B cell (primary cell): ENCODE data around the gene ADM5. TPM values are rescaled to one million over a fixed set of nuclear protein-coding genes. Genes with fewer than 3 reads are reported as not detected.

Experiments used
- ATAC-seq: fragments of 200-7000 bp; cut with Tn5 transposase; one replicate; pipeline ENCODE4 v1.10.0; 2021; ENCODE audit warnings: low read depth, mild to moderate bottlenecking, moderate number of reproducible peaks, moderate library complexity
- CTCF ChIA-PET: fragments of 350-600 bp; sonication (Branson Sonifier 250); formaldehyde crosslinking; loops from one replicate; lab custom pipeline; 2021; ENCODE audit warnings: antibody characterized with exemption, inconsistent platforms; lab: Charles Lee
- POLR2A ChIA-PET: fragments of 350-600 bp; sonication (Branson Sonifier 250); formaldehyde crosslinking; loops from one replicate; lab custom pipeline; 2021; ENCODE audit warnings: antibody characterized with exemption; lab: Charles Lee
- DNase-seq: peaks from one replicate; pipeline ENCODE4 v3.0.0; 2013
- H2AFZ ChIP-seq: 2 replicates; pipeline ENCODE4 v1.6.1; 2012; ENCODE audit warnings: mild to moderate bottlenecking, low read depth, low read length; ENCODE audit not compliant: insufficient read depth, poor library complexity, severe bottlenecking
- H3K27ac ChIP-seq, 2 donors: 1 replicate in 1 of 2; 2 replicates in 1 of 2; pipeline ENCODE4 v1.5.1; 2012 to 2013; ENCODE audit warnings: low read length in 2 of 2, mild to moderate bottlenecking in 2 of 2, moderate library complexity in 1 of 2
- H3K27me3 ChIP-seq, 4 experiments: fragments of 200-600 bp in 1 of 4; sonication (generic) in 1 of 4; replicated peaks in 1 of 4; 1 replicate in 2 of 4; 2 replicates in 2 of 4; pipeline versions ENCODE4 v1.6.1 to v1.7.0; 2013 to 2016; ENCODE audit warnings: low read length in 3 of 4, mild to moderate bottlenecking in 2 of 4, mixed read lengths in 1 of 4, moderate library complexity in 1 of 4; ENCODE audit not compliant: insufficient read depth in 4 of 4, control insufficient read depth in 3 of 4; ENCODE audit errors: control extremely low read depth in 1 of 4
- H3K36me3 ChIP-seq, 2 experiments: replicated peaks in 1 of 2; 1 replicate in 1 of 2; 2 replicates in 1 of 2; pipeline versions ENCODE4 v1.6.1 to v1.7.1; 2013; ENCODE audit warnings: low read length in 1 of 2; ENCODE audit not compliant: insufficient read depth in 2 of 2, control insufficient read depth in 1 of 2; ENCODE audit errors: control extremely low read depth in 1 of 2, extremely low read depth in 1 of 2
- H3K4me1 ChIP-seq, 2 donors: fragments of 200-600 bp in 1 of 2; sonication (generic) in 1 of 2; 1 replicate in 1 of 2; 2 replicates in 1 of 2; pipeline versions ENCODE4 v1.5.1 to v1.6.1; 2013 to 2017; ENCODE audit warnings: low read length in 2 of 2; ENCODE audit not compliant: control insufficient read depth in 2 of 2, insufficient read depth in 2 of 2
- H3K4me2 ChIP-seq: replicated peaks from 2 replicates; pipeline ENCODE3; 2012; ENCODE audit warnings: mild to moderate bottlenecking, low read depth, low read length; ENCODE audit not compliant: poor library complexity, severe bottlenecking
- H3K4me3 ChIP-seq, 5 experiments: fragments of 200-600 bp in 1 of 5; sonication (generic) in 1 of 5; 1 replicate in 3 of 5; 2 replicates in 2 of 5; pipeline versions ENCODE4 v1.5.1 to v1.7.0; 2011 to 2016; ENCODE audit warnings: low read length in 4 of 5, mild to moderate bottlenecking in 4 of 5, low read depth in 2 of 5, control low read depth in 1 of 5, moderate library complexity in 1 of 5; ENCODE audit not compliant: insufficient read depth in 1 of 5; ENCODE audit errors: control extremely low read depth in 1 of 5, extremely low read depth in 1 of 5
- H3K79me2 ChIP-seq: fragments of 200-600 bp; sonication (generic); one replicate; pipeline ENCODE4 v1.6.0; 2016; ENCODE audit warnings: low read length; ENCODE audit not compliant: control insufficient read depth, insufficient read depth
- H3K9ac ChIP-seq: fragments of 200-600 bp; sonication (generic); 2 replicates; pipeline ENCODE4 v1.6.1; 2017; ENCODE audit warnings: mild to moderate bottlenecking, low read length, moderate library complexity
- H3K9me3 ChIP-seq, 3 donors: one replicate each; pipeline versions ENCODE4 v1.6.1 to v1.7.1; 2013; ENCODE audit warnings: low read length in 2 of 3; ENCODE audit not compliant: control insufficient read depth in 2 of 3, insufficient read depth in 1 of 3; ENCODE audit errors: control extremely low read depth in 1 of 3
- H4K20me1 ChIP-seq: 2 replicates; pipeline ENCODE4 v1.6.0; 2012; ENCODE audit warnings: mild to moderate bottlenecking, low read length; ENCODE audit not compliant: insufficient read depth, control insufficient read depth, poor library complexity, severe bottlenecking
- H3K27ac Mint-ChIP-seq: one replicate; pipeline ENCODE4 v1.8.0; 2021; ENCODE audit warnings: mixed read lengths
- H3K27me3 Mint-ChIP-seq: one replicate; pipeline ENCODE4 v1.8.0; 2021; ENCODE audit warnings: mixed read lengths
- H3K4me1 Mint-ChIP-seq: one replicate; pipeline ENCODE4 v1.8.0; 2021; ENCODE audit warnings: mixed read lengths
- H3K4me3 Mint-ChIP-seq: one replicate; pipeline ENCODE4 v1.8.0; 2021; ENCODE audit warnings: mixed read lengths
- H3K9me3 Mint-ChIP-seq: one replicate; pipeline ENCODE4 v1.8.0; 2022; ENCODE audit warnings: mixed read lengths; ENCODE audit not compliant: insufficient read depth
- EZH2 ChIP-seq: IDR thresholded peaks from 2 replicates; pipeline ENCODE4 v1.6.1; 2012; ENCODE audit warnings: borderline replicate concordance, low read depth, mild to moderate bottlenecking, moderate library complexity, low read length; ENCODE audit not compliant: insufficient read depth, poor library complexity, severe bottlenecking
- WGBS: methylation state at CpG from one replicate; pipeline ENCODE4 v1.1.5; 2013; ENCODE audit warnings: missing lambda C conversion rate; ENCODE audit not compliant: insufficient coverage; 5-methylcytosine and 5-hydroxymethylcytosine counted together
- intact Hi-C: fragments of 100-400 bp; cut with micrococcal nuclease; formaldehyde crosslinking; loops from one replicate; pipeline ENCODE4 v1.10.0; 2022
- polyA plus RNA-seq: library from polyadenylated mRNA; depleted of rRNA; stranded (reverse); fragments of >200 nt; gene quantifications from 2 replicates; pipeline ENCODE4 v1.2.3, GENCODE V29; 2012
- total RNA-seq, 2 donors: library from RNA; stranded (reverse); fragments of 120-200 nt in 1 of 2; gene quantifications; 1 replicate in 1 of 2; 2 replicates in 1 of 2; pipeline versions ENCODE4 v1.2.3 to v1.2.4, GENCODE V29; 2013 to 2022
- TF ChIP-seq, protein P1 (sequence below): fragments of 200-600 bp; IDR thresholded peaks from one replicate; pipeline ENCODE4 v1.8.0; 2022; ENCODE audit warnings: antibody characterized with exemption, mild to moderate bottlenecking

Gene ADM5
- total and polyA plus RNA-seq, 2 donors (not counting 1 experiment from before 2014, with no cell fraction given) = 5.6 to 8.4 TPM

DNA sequence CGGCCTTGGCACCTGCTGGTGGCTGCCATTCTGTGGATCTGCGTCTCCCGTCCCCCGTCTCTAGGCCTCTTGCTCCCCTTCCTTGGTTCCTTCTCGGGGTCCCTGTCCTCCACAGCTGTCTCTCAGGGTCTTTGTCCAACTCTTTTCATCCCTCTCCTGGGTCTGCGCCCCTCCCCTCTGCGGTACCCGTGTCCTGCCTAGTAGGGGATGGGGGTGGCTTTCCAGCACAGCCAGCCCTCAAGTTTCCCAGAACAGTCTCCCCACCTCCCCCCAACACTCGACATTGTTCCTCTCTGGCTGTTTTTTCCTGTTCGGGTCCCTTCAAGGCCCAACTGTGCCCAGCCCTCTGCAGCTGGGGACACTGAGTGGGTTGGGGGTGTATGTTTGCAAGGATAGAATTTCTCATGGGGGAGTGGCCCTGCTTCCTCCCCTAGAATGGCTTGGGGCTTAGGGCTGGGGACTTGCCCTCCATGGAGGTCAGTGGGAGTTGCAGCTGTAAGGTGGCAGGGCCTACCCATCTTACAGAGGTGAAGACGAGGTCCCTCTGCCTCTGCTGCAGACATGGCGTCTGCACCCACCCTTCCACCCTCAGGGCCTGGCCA is 762 bp upstream of the ADM5 start:
- Histone ChIP-seq H3K79me2 (peaks cover 7% of the 10 kb centered on the region), H2AFZ (no peak overlapping the region), H3K4me3 (no peak overlapping the region), H3K27ac (no peak overlapping the region), H3K4me1 (peaks cover 25% of the 10 kb centered on the region in 2 donors), H3K4me2 (no peak overlapping the region), H3K9ac (no peak overlapping the region), H3K36me3 (peaks cover 0 to 40% of the 10 kb centered on the region in 2 experiments), H3K27me3 (peaks cover 0 to 33% (median 14%) of the 10 kb centered on the region in 4 experiments), H3K9me3 (peaks cover 0 to 8% (median 0%) of the 10 kb centered on the region in 3 donors), H4K20me1 (peaks cover 49% of the 10 kb centered on the region)
- DNase-seq (no peak), ATAC-seq (no peak)
- no peak overlapping the region for H3K4me3 Mint-ChIP-seq
- ChIA-PET POLR2A (no interaction called here), CTCF (interaction anchor here (0.6 kb wide), 2 partner anchors 13 to 38 kb away, joined by 3 to 6 read pairs; no protein-coding TSS in a partner anchor)
- H3K4me1 Mint-ChIP-seq = peaks cover 22% of the 10 kb centered on the region
- H3K9me3 Mint-ChIP-seq = no peaks in the 10 kb centered on the region
- TF ChIP-seq EZH2 = no peak
- TF ChIP-seq, protein P1, sequence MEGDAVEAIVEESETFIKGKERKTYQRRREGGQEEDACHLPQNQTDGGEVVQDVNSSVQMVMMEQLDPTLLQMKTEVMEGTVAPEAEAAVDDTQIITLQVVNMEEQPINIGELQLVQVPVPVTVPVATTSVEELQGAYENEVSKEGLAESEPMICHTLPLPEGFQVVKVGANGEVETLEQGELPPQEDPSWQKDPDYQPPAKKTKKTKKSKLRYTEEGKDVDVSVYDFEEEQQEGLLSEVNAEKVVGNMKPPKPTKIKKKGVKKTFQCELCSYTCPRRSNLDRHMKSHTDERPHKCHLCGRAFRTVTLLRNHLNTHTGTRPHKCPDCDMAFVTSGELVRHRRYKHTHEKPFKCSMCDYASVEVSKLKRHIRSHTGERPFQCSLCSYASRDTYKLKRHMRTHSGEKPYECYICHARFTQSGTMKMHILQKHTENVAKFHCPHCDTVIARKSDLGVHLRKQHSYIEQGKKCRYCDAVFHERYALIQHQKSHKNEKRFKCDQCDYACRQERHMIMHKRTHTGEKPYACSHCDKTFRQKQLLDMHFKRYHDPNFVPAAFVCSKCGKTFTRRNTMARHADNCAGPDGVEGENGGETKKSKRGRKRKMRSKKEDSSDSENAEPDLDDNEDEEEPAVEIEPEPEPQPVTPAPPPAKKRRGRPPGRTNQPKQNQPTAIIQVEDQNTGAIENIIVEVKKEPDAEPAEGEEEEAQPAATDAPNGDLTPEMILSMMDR = no peak
- peaks cover 28% of the 10 kb centered on the region for H3K27me3 Mint-ChIP-seq
- intact Hi-C loops = no loop called here
- 92% methylated on average over 5 of the region's 12 CpGs for WGBS
- no peak overlapping the region for H3K27ac Mint-ChIP-seq

DNA sequence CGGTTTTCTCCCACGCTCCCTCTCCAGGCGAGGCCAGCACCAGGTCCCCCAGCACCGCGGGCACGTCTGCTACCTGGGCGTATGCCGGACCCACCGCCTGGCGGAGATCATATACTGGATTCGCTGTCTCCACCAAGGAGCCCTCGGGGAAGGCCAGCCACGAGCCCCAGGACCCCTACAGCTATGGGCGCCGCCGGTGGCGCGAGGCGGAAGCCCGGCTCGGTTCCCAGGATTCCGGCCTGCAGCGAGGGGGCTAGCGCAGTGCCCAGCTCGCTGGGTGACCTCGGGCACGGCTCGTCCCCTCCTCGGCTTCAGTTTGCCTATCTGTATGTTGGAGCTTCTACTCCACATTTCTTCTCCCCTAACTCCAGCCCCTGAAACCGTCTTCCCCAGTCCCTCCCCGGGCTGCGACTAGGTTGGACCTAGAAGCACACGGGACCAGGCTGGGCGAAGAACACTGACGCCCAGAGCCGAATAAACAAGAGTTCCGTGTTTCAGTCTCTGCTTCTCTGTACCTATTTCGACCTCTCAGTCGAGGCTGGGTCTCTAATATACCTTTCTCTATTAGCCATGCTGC is 773 bp downstream of the ADM5 start:
- intact Hi-C loops = no loop called here
- H3K36me3 ChIP-seq = peaks cover 0 to 25% of the 10 kb centered on the region in 2 experiments
- H3K27ac Mint-ChIP-seq = peak overlapping the region; percentile 70
- peaks cover 25% of the 10 kb centered on the region in 2 donors for H3K4me1 ChIP-seq
- DNase-seq (no peak), ATAC-seq (peak; percentile 26)
- H3K27ac ChIP-seq = no peak overlapping the region
- ChIA-PET CTCF (interaction anchor here (0.7 to 1.7 kb wide), 4 partner anchors 9 to 120 kb away, joined by 3 to 6 read pairs (median 4); no protein-coding TSS in a partner anchor), POLR2A (no interaction called here)
- TF ChIP-seq, protein P1 = peak; percentile 33
- no peak for TF ChIP-seq EZH2
- H3K9ac ChIP-seq = peak overlapping the region; percentile 62
- H3K4me3 Mint-ChIP-seq = peak overlapping the region; percentile 89
- H3K27me3 Mint-ChIP-seq = peaks cover 31% of the 10 kb centered on the region
- H3K4me3 ChIP-seq = peak overlapping the region in 4 of 5 experiments; percentile 42 to 58 (median 46)
- H3K27me3 ChIP-seq = peaks cover 0 to 33% (median 14%) of the 10 kb centered on the region in 4 experiments
- H3K4me1 Mint-ChIP-seq = peaks cover 22% of the 10 kb centered on the region
- no peaks in the 10 kb centered on the region for H3K9me3 Mint-ChIP-seq
- H3K4me2 ChIP-seq = peak overlapping the region; percentile 87
- peaks cover 33% of the 10 kb centered on the region for H4K20me1 ChIP-seq
- 19% methylated on average over 39 of the region's 39 CpGs for WGBS
- H2AFZ ChIP-seq = peak overlapping the region; percentile 76
- H3K79me2 ChIP-seq = no peaks in the 10 kb centered on the region
- peaks cover 0 to 8% (median 0%) of the 10 kb centered on the region in 3 donors for H3K9me3 ChIP-seq
